GM19193 (cell line): ENCODE data around the gene SLC38A4.

Source experiments
- POLR2A ChIP-seq: IDR thresholded peaks from 4 replicates; pipeline ENCODE4 v1.6.1; 2011; ENCODE audit not compliant: insufficient read depth, insufficient read length; ENCODE audit errors: extremely low read depth

Gene SLC38A4

GRCh38 chr12:46825591-46826414 is at the start of gene SLC38A4:
Gene SLC38A4 (minus strand): TSS chr12:46825997. CDS start chr12:46793071, 32,926 bp downstream.
- TF ChIP-seq POLR2A: no peak

DNA sequence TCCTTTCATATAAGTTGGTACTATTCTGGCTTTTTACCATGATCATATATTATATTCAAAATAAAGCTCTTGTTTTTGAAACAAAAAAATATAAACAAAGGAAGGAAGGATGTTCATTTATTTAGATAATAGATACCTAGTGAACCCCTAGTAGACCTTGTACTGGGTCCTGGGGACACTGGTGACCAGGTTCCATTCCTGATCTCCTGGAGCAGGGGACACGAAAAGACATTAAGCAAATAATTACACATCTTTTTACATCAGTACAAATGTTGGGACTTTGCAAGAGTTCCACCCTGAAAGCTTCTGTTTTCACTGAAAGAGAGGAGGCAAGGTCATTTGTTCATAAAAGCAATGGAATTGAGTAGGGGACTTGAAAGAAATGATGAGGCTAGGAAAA is 49.3 kb upstream of the SLC38A4 start:
- TF ChIP-seq POLR2A: no peak

DNA sequence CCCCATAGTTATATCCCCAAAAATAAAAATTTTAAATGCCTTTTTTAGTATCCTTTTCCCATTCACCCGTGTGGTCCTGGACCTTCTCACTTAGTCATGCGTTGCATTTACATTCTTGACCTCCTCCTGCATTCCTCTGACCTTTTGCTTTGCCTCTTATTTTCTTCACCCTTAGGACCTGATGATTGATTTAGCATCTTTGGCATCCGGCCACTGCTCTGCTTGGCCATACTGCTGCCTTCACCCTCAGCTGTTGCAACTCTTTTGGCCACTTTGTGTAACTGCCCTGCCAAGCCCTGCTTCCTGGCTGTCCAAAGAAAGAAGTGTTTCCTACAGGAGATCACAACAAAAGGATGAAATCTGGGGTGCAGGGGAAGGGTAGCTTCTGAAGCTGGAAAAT is 48.8 kb upstream of the SLC38A4 start:
- no peak for TF ChIP-seq POLR2A

GRCh38 chr12:46872135-46872534 is 46.3 kb upstream of the SLC38A4 start:
- TF ChIP-seq POLR2A: no peak

GRCh38 chr12:46865311-46865710 is 39.5 kb upstream of the SLC38A4 start:
- no peak for TF ChIP-seq POLR2A

DNA sequence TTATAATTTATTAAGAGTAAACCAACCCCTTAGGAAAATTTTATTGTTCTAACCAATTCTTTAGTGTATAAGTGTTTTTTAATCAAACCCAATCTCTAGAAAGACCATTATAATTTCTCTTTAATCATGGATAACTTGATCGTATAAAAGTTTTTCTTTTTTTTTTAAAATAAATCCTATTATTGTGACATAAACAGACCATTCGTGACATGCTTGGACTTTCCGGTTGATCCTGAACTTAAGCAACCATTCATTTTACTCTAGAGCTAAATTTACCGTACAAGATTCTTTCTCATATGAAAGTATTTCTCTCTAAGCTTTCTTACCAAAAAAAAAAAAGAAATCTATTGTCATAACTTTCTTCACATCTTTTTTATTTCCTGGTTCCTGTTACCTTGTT is 32.6 kb upstream of the SLC38A4 start:
- TF ChIP-seq POLR2A: no peak

- TF ChIP-seq POLR2A: no peak
Observed at GRCh38 chr12:46857486-46857885, 31.7 kb upstream of the SLC38A4 start.

GRCh38 chr12:46855760-46856159 is 30.0 kb upstream of the SLC38A4 start:
- TF ChIP-seq POLR2A: no peak

- TF ChIP-seq POLR2A: no peak
Observed at GRCh38 chr12:46847001-46847400, 21.2 kb upstream of the SLC38A4 start.

DNA sequence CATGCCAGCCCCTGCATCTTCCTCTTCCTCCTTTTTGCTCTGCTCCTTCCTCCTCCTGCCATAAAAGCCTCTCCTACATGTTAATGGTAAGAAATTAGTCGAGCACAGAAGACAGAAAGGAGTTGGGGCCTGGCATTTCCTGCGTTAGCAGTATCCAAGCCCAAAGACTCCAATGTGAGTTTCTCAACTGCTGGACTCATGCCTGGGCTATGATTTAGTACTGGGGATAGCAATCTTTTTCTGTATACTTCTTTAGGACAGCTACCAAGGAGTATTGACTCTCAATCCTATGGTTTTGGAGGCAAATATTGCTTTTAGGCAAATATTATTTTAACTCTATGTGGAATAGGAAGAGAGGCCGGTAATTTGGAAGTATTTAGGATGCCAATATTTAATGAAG is 18.0 kb upstream of the SLC38A4 start:
- no peak for TF ChIP-seq POLR2A

- no peak for TF ChIP-seq POLR2A
Observed at GRCh38 chr12:46841891-46842290, 16.1 kb upstream of the SLC38A4 start.

- TF ChIP-seq POLR2A: no peak
Observed at GRCh38 chr12:46839964-46840363, 14.2 kb upstream of the SLC38A4 start.

- no peak for TF ChIP-seq POLR2A
Observed at GRCh38 chr12:46839232-46839631, 13.4 kb upstream of the SLC38A4 start.

DNA sequence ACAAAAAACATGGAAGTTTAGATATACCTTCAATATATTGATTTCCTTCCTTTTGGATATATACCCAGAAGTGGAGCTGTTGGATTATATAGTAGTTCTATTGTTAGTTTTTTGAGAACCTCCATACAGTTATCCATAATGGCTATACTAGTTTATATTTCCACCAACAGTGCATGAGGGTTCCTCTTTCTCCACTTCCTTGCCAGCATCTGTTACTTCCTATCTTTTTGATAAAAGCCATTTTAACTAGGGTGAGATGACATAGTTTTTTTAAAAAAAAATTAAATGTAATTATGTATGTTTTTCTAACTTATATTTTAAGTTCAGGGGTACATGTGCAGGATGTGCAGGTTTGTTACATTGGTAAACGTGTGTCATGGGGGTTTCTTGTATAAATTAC is 10.0 kb upstream of the SLC38A4 start:
- no peak for TF ChIP-seq POLR2A

- no peak for TF ChIP-seq POLR2A
Observed at GRCh38 chr12:46832130-46832704, 6.4 kb upstream of the SLC38A4 start.
